ENCODE results near the gene S100A2. TPM values are rescaled to one million over a fixed set of nuclear protein-coding genes. Genes with fewer than 3 reads are reported as not detected.

Gene S100A2
- polyA plus RNA-seq, 2 of the 4 experiments (the other 2 are of a cell fraction): 5.1 to 15.9 TPM

DNA sequence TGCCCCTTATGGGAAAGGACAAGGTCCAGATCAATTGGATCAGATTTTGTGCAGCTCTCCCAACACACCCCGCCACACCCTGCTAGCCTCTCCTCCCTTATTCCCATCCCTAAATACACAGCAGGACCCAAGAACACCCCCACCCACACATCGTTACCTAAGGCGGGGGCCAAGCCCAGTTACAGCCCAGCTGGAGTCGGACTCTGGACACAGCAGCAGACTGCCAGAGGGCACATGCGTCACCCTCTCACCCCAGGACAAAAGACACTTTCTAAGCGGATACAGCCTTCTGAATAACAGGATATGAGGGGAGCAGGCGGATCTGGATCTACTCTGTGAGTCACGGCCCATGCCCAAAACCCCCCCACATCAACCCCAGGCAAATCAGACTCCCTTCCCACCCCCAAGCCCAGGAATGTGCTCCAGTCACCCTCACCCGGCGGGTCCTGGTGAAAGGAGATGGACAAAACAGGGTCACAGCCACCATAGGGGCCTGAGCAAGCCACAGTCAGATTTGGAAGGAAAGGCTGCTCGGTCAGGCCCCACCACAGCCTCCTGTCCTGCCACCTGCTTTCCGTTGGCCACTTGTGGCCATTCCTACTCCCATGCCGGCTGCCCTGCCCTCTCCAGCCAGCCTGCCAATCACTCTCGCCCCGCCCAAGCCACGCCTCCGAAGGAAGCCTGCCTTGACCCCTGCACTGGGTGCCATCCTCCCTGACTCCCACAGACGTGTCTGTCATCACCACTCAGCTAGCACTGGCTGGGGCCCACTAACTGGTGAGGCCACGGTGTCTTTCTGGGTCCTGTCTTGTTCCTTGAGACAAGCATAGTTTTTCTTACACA lies 43.3 kb upstream of the S100A2 start (continued):
- TF ChIP-seq FOSL2 (IDR thresholded peaks at IDR 0.05): peak; percentile 59
- TF ChIP-seq FOSL2 (CRISPR knock-in tag; IDR thresholded peaks at IDR 0.05): peak; percentile 78
- TF ChIP-seq, protein P1, sequence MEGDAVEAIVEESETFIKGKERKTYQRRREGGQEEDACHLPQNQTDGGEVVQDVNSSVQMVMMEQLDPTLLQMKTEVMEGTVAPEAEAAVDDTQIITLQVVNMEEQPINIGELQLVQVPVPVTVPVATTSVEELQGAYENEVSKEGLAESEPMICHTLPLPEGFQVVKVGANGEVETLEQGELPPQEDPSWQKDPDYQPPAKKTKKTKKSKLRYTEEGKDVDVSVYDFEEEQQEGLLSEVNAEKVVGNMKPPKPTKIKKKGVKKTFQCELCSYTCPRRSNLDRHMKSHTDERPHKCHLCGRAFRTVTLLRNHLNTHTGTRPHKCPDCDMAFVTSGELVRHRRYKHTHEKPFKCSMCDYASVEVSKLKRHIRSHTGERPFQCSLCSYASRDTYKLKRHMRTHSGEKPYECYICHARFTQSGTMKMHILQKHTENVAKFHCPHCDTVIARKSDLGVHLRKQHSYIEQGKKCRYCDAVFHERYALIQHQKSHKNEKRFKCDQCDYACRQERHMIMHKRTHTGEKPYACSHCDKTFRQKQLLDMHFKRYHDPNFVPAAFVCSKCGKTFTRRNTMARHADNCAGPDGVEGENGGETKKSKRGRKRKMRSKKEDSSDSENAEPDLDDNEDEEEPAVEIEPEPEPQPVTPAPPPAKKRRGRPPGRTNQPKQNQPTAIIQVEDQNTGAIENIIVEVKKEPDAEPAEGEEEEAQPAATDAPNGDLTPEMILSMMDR (IDR thresholded peaks at IDR 0.05): no peak
- TF ChIP-seq EP300 (IDR thresholded peaks at IDR 0.05): no peak; a peak in 1 of 5 replicates
- no peak for TF ChIP-seq RNF2 (IDR thresholded peaks at IDR 0.05; ENCODE audit: borderline replicate concordance, low read depth)
- TF ChIP-seq POLR2A (IDR thresholded peaks at IDR 0.05; ENCODE audit: low read length): peak; percentile 46; the same call in 1 of the 2 replicates
- TF ChIP-seq, protein P2, sequence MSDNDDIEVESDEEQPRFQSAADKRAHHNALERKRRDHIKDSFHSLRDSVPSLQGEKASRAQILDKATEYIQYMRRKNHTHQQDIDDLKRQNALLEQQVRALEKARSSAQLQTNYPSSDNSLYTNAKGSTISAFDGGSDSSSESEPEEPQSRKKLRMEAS (IDR thresholded peaks at IDR 0.05): peak; percentile 21
- TF ChIP-seq, protein P3, sequence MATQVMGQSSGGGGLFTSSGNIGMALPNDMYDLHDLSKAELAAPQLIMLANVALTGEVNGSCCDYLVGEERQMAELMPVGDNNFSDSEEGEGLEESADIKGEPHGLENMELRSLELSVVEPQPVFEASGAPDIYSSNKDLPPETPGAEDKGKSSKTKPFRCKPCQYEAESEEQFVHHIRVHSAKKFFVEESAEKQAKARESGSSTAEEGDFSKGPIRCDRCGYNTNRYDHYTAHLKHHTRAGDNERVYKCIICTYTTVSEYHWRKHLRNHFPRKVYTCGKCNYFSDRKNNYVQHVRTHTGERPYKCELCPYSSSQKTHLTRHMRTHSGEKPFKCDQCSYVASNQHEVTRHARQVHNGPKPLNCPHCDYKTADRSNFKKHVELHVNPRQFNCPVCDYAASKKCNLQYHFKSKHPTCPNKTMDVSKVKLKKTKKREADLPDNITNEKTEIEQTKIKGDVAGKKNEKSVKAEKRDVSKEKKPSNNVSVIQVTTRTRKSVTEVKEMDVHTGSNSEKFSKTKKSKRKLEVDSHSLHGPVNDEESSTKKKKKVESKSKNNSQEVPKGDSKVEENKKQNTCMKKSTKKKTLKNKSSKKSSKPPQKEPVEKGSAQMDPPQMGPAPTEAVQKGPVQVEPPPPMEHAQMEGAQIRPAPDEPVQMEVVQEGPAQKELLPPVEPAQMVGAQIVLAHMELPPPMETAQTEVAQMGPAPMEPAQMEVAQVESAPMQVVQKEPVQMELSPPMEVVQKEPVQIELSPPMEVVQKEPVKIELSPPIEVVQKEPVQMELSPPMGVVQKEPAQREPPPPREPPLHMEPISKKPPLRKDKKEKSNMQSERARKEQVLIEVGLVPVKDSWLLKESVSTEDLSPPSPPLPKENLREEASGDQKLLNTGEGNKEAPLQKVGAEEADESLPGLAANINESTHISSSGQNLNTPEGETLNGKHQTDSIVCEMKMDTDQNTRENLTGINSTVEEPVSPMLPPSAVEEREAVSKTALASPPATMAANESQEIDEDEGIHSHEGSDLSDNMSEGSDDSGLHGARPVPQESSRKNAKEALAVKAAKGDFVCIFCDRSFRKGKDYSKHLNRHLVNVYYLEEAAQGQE (IDR thresholded peaks at IDR 0.05): no peak

DNA sequence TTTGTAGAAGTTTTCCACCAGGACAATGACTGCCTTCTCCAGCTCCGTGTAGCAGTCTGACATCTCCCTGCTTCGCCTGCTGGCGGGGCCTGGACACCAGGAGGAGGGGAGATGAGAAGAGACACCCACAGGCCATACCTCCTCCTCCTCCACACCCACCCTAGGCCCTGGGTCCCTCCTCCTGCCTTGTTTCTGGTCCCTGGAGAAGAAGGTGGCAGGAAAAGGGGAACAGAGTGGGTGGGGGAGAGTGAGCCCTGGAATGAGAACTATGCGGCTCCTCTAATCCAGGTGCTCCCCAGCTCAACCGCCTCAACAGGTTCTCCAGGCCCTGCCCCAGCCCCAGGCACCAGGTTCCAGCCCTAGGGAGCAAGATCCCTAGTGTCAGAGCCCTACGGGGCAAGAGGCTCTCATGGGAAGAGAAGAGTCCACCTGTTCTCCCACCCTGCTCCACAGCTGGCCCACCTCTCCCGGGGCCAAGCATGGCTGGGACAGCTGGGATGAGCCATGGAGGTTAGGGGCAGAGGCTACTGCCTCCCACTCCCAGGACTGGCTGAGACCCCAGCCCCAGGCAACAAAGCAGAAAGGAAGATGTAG lies 42.5 kb upstream of the S100A2 start:
- Histone ChIP-seq H3K4me2 (peak overlapping the region; percentile 96), H3K9me3 (no peaks in the 10 kb centered on the region), H3K27ac (peak overlapping the region; percentile 91 to 96), H3K4me3 (peak overlapping the region; percentile 45), H3K4me1 (peaks cover 36% of the 10 kb centered on the region)
- ChIA-PET CTCF (interaction anchor here (0.6 to 7.9 kb wide), 8 partner anchors 9 to 97 kb away, joined by 3 to 57 read pairs (median 4); partner anchors contain the start of genes S100A1 and S100A13), POLR2A (interaction anchor here (0.7 to 2.5 kb wide), 4 partner anchors 11 to 30 kb away, joined by 3 to 11 read pairs (median 5); partner anchors contain the start of genes CHTOP and S100A13)
- DNase-seq (ENCODE audit: low read depth in 1 of 2, low spot score in 1 of 2): peak in 1 of 2 experiments; percentile 25
- ATAC-seq: no peak
- TF ChIP-seq FOXS1 (CRISPR knock-in tag; IDR thresholded peaks at IDR 0.05): no peak
- TF ChIP-seq HOXB5 (CRISPR knock-in tag; IDR thresholded peaks at IDR 0.05): 0 out of 2 replicates have a peak, but pooled peaks have one; percentile 34
- FAIRE-seq: no peak
- 79% methylated on average over 6 of the region's 7 CpGs for WGBS (ENCODE audit: missing lambda C conversion rate)

DNA sequence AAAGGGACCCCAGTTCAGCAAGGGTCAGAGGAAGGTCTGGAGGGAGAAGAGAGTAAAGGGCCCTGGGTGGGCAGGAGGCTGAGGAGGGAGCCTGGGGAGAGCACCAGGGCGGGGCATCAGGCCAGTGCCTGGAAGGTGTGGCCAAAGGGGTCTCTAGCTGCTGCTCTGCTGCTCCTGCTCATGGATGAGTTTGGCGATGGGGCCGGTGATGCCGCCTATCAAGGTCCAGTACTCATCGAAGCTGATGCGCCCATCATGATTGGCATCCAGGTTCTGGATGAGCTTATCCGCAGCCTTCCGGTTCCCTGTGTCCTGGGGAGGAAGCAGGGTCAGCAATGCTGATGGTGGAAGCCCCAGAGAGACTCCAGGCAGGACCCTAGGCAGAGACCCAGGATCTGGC lies 41.7 kb upstream of the S100A2 start:
- H3K4me2 ChIP-seq: no peak overlapping the region
- FAIRE-seq (no peak), ATAC-seq (no peak), DNase-seq (ENCODE audit: low read depth in 1 of 2, low spot score in 1 of 2) (no peak)
- TF ChIP-seq KDM1A (IDR thresholded peaks at IDR 0.05; ENCODE audit: low read depth) (no peak), ZFP36 (IDR thresholded peaks at IDR 0.05; ENCODE audit: borderline replicate concordance, partially characterized antibody) (no peak)
- H3K4me3 ChIP-seq: no peak overlapping the region
- WGBS (ENCODE audit: missing lambda C conversion rate): 96% methylated on average over 8 of the region's 8 CpGs
- peaks cover 34% of the 10 kb centered on the region for H3K4me1 ChIP-seq
- H3K27ac ChIP-seq: peak overlapping the region; percentile 91 to 96
- CTCF ChIA-PET: interaction anchor here (0.6 to 7.9 kb wide), 10 partner anchors 8 to 96 kb away, joined by 3 to 57 read pairs (median 4); partner anchors contain the start of genes S100A1 and S100A13
- no peaks in the 10 kb centered on the region for H3K9me3 ChIP-seq
- POLR2A ChIA-PET: interaction anchor here (0.6 to 2.5 kb wide), 4 partner anchors 10 to 50 kb away, joined by 4 to 11 read pairs (median 6); partner anchors contain the start of genes CHTOP and S100A13

Data from A549 (cell line).